Lower leg skin (tissue), 4 donors: Measurements from ENCODE around the gene NOTCH1. TPM values are rescaled to one million over a fixed set of nuclear protein-coding genes. Genes with fewer than 3 reads are reported as not detected.

Experiments used
- DNase-seq, 2 donors: peaks; one replicate each; pipeline ENCODE4 v3.0.0-alpha.2; 2019; ENCODE audit warnings: low spot score in 2 of 2
- H3K4me3 ChIP-seq: fragments of 200-600 bp; sonication (generic); 2 replicates; pipeline ENCODE4 v1.5.1; 2017; ENCODE audit warnings: mild to moderate bottlenecking, low read depth; ENCODE audit not compliant: poor library complexity, severe bottlenecking
- CTCF ChIP-seq, 3 donors: fragments of 450-650 bp; IDR thresholded peaks; one replicate each; pipeline ENCODE4 v1.5.1; 2016; ENCODE audit warnings: antibody characterized with exemption in 3 of 3, mild to moderate bottlenecking in 3 of 3, moderate library complexity in 2 of 3
- POLR2A ChIP-seq, 2 donors: fragments of 450-650 bp; IDR thresholded peaks; one replicate each; pipeline ENCODE4 v1.6.1; 2016 to 2017; ENCODE audit warnings: antibody characterized with exemption in 2 of 2, mild to moderate bottlenecking in 1 of 2, moderate library complexity in 1 of 2
- WGBS, 2 donors: methylation state at CpG; one replicate each; pipeline ENCODE4 v1.1.5; 2018; 5-methylcytosine and 5-hydroxymethylcytosine counted together
- intact Hi-C: fragments of 100-400 bp; cut with DNase I; formaldehyde crosslinking; loops from one replicate; pipeline ENCODE4 v1.15.0; 2023; ENCODE audit warnings: low total_unique reads
- total RNA-seq, 4 donors: library from RNA; depleted of rRNA; stranded (reverse); fragments of >200 nt; gene quantifications; one replicate each; pipeline ENCODE4 v1.1.0, GENCODE V29; 2016

NOTCH1 gene
- total RNA-seq, 4 donors from 2014 or later: 79.7 to 95.3 (median 82.8) TPM

GRCh38 chr9:136545692-136545964 lies 220 bp downstream of the NOTCH1 start:
- no peak for DNase-seq
- peak overlapping the region; percentile 54 for H3K4me3 ChIP-seq
- WGBS, 2 donors: 0 to 1% methylated on average over 12 to 15 of the region's 41 CpGs
- intact Hi-C loops: no loop called here
- no peak for TF ChIP-seq POLR2A (IDR thresholded peaks at IDR 0.05)

- intact Hi-C loops: loop anchor here (5.0 kb wide), 1 partner anchor 82 kb away; no protein-coding TSS in a partner anchor
- H3K4me3 ChIP-seq: peak overlapping the region; percentile 54
- WGBS, 2 donors: 1% methylated on average over 42 to 74 of the region's 82 CpGs
- peak in 1 of 2 donors; percentile 92 for DNase-seq
- TF ChIP-seq POLR2A (IDR thresholded peaks at IDR 0.05) (no peak), CTCF (IDR thresholded peaks at IDR 0.05) (no peak)
Measured at GRCh38 chr9:136544964-136545691, 720 bp downstream of the NOTCH1 start.

- 1% methylated on average over 17 to 31 of the region's 31 CpGs for WGBS, 2 donors
- intact Hi-C loops: loop anchor here (5.0 kb wide), 1 partner anchor 83 kb away; no protein-coding TSS in a partner anchor
- DNase-seq: peak in 1 of 2 donors; percentile 93
Measured at GRCh38 chr9:136544548-136544963, 1.3 kb downstream of the NOTCH1 start.

GRCh38 chr9:136543830-136544547 lies 1.9 kb downstream of the NOTCH1 start:
- 39 to 54% methylated on average over 24 to 31 of the region's 31 CpGs for WGBS, 2 donors
- TF ChIP-seq CTCF (IDR thresholded peaks at IDR 0.05): no peak
- TF ChIP-seq POLR2A (IDR thresholded peaks at IDR 0.05): no peak
- no peak for DNase-seq
- intact Hi-C loops: loop anchor here (5.0 kb wide), 1 partner anchor 83 kb away; no protein-coding TSS in a partner anchor
- H3K4me3 ChIP-seq: peak overlapping the region; percentile 54

More at GRCh38 chr9:136544548-136544963, 1.3 kb downstream of the NOTCH1 start:
- peak overlapping the region; percentile 54 for H3K4me3 ChIP-seq
- no peak for TF ChIP-seq CTCF (IDR thresholded peaks at IDR 0.05)

- 65% methylated on average over 6 to 10 of the region's 10 CpGs for WGBS, 2 donors
- no peak overlapping the region for H3K4me3 ChIP-seq
- TF ChIP-seq POLR2A (IDR thresholded peaks at IDR 0.05) (no peak), CTCF (IDR thresholded peaks at IDR 0.05) (no peak)
- no peak for DNase-seq
- intact Hi-C loops: loop anchor here (5.0 kb wide), 1 partner anchor 84 kb away; no protein-coding TSS in a partner anchor
Measured at GRCh38 chr9:136543280-136543679, 2.6 kb downstream of the NOTCH1 start.
